HG03521 (cell line): ENCODE data around the gene DNASE2.

ENCODE experiments used
- ATAC-seq: cut with Tn5 transposase; IDR thresholded peaks from one replicate; pipeline ENCODE4 v1.9.1; 2021; ENCODE audit warnings: mild to moderate bottlenecking, moderate library complexity; ENCODE audit not compliant: unreplicated experiment

DNASE2 gene

DNA sequence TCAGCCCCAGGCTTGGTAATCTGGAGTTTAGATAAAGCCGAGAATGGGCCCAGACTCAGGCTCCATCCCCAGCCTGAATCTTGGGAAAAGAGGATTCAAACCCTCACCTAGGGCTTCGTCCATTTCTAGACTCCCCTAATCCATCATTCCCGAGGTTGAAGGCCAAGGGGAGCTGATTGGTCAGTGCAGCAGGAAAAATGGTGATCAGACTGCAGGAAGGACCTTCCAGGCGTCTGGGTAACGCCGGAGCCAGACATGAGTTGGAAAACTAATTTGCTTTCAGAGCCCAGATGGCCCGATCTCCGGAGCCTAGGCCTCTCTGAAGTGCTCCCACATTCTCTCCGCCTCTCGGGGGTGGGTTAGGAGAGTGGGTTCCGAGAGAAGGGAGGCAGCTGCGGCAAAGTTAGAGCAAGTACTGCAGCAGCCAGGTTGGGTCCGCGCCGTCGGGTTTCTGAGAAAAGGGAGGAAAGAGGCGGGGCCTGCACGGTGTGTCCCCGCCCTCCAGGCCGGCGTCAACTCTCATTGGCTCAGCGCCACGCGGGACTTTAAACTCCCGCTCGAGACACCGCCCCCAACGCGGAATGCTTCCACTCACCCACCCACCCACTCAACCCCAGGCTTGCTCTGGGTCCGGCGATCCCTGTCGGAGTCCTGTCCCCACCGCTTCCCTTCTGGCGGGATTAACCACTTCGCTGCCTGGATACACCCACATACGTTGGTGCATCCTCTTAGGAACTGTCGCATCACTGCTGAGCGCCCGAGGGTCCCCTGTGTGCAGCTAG lies 46.1 kb downstream of the DNASE2 start:
- no peak for ATAC-seq

DNA sequence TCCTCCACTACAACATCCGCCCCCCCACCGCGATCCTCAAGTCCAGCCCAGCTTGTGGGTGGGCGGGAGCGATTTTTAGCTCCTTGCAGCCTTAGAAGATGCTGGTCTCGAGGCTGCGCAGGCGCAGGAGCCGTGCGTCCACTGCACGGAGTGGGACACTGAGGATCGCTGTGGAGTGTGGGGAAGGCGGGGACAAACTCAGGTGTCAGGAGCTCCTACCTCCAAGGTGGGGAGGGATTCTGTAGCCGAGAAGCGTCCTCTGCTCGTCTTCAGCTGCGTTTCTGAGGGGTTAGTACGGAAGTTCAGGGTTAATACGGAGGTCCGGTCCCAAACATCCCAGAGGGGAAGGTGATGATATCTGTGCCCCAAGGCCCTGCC lies 46.7 kb downstream of the DNASE2 start, which contains the start of gene RTBDN:
Gene RTBDN, minus strand, starts transcription at position 14 of the 378 bp plus-strand sequence. CDS start 4,600 bp downstream, outside the sequence.
- no peak for ATAC-seq

DNA sequence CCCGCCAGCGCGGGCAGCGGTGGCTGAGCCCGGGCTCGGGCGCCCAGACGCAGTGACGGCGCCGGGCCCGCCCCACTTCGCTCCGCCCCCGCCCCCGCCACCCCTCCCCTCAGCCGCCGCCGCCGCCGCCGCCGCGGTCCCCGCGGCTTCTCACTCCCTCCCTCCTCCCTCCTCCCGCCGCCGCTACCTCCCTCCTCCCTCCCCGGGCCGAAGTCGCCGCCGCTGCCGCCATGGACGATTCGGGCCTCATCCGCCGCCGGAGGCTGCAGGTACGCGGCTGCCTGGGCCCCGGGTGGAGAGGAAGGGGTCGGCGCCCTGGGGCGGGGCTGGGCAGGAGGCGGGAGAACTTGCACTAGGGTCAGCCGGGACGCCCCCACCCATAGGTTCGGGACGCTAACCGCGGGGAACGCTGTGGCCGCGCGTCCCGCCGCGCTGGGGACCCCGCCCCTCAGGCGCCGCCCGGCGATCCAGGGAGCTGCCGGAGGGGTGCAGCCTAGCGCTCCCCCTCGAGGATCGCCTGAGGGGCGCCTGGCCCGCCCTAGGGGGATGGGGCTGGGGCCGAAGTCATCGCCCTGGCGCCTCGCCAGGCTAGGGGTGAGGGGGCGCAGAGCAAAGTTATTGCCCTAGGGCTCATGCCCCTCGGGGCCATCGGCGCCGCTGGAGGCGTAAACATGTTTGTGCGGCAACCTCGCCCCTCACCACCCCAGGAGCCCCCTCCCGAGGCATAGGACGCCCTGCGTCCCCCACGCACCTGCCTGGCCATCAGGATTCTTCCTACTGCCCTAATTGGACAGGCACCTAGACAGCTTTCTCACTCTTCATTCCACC lies 47.3 kb downstream of the DNASE2 start:
- no peak for ATAC-seq

DNA sequence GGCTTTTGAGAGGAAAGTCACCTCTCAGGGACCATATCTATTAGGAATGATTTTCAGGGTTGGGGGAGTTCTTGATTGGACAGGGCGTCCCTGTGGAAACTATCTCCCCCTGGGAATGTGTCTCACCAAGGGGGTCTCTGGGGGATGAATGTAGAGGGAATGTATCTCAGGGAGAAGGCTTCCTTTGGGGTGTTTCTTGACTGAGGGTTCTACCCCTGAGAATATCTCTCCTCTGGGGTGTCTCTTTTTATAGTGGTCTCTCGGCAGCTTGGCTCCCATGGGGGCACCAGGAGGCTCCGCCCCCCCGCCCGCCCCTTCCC lies 47.9 kb downstream of the DNASE2 start:
- ATAC-seq = no peak

DNA sequence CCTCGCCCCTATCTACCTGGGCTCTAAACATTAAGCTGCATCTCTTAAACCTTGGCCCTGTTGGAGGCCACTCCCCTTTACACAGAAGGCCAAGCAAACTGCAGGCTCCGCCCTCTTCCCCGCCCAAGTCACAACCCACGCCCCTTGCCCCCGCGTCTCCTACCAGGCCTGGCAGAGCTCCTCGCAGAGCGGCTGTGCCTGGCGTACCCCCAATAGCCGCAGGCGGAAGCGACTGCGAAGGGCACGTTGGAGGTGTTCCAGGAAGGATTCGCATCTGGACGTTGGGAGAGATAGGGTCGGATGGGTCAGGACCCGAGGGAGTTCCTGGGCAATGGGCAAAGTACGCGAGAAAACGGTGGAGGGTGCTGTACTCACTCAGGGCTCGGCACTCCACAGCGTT lies 52.8 kb downstream of the DNASE2 start:
- ATAC-seq = no peak

DNA sequence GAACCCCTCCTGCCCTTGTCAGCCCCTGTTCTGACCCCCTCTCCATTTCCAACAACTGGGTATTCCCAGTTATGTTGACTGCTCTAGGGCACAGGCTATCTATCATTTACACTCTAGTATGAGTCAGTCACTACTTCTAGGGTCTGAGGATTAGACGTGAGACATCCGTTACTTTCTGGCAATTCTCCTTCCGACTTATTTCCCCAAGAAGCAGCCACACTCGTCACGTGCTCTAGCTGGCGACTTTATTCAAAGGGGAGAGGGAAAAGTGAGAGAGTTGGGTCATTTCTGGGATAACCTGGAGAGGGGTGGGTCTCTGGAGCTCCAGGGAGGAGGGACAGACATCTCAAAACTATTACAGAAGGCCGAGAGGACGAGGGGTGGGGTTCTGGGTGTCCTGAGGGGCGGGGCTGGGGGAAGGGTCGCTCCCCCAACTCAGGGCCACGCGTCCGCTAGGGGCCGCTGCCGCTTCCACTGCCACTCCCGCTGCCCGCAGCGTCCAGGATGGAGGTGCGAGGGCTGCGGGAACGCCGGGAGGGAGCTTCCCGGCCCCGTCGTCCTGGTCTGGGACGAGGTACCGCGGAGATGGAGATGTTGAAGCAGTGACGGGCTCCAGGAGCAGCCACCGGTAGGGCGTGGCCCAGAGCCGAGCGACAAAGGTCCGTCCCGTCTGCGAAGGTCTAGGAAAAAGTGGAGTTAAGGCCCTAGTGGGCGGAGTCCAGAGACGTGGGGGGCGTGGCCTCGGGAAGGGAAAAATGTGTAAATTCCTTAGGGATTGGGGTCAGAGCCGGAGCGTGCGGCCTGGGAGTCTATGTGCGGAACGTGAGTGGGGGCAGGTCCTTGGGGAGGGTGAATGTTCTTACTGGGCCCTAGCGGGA lies 55.8 kb downstream of the DNASE2 start:
- ATAC-seq = no peak
